NCI-H2196 (cell line): ENCODE data around the gene NIN.

ENCODE experiments used
- DNase-seq: peaks from one replicate; lab custom pipeline; 2025; ENCODE audit not compliant: unreplicated experiment; lab: John Stamatoyannopoulos, UW

Gene NIN

DNA sequence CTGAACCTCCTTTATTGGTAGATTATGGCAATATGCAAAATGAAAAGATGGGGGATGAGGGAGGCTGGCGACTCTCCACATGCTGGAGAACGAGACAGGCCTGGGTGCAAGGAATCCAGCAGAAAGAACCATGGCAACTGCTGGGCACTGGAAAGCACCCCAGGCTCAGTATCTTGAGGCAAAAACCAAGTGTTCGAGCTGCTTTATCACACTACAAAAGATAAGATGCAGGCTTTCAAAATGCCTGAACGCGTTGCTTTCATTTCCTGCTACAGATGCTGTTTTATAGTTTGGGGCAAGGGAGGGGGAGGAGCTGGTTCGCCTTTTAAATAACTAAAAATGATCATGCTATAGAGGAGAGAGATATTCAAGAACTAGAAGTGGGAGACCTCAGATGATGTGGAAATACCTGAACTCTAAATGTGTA lies 38.9 kb downstream of the NIN start:
- DNase-seq = no peak

- no peak for DNase-seq
Measured at GRCh38 chr14:50791201-50791600, 39.8 kb downstream of the NIN start.

DNA sequence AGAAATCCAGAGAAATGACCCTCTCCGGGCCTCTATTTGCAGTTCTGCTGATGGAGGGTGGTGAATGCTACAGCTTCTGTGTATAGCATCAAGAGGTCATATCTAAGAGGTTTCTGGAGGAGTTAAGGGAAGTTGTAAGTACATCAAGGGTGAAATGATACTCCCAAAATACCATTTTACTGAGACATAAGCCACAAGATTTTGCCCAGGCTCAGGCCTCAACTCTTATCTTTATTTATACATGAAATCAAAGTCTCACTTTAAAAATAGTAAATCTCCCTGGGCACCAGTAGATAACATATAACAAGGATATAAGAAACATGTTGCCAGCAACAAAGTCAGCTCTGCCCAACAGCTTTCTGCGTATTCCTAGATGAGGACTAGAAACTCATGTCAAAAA lies 40.4 kb downstream of the NIN start:
- no peak for DNase-seq

DNA sequence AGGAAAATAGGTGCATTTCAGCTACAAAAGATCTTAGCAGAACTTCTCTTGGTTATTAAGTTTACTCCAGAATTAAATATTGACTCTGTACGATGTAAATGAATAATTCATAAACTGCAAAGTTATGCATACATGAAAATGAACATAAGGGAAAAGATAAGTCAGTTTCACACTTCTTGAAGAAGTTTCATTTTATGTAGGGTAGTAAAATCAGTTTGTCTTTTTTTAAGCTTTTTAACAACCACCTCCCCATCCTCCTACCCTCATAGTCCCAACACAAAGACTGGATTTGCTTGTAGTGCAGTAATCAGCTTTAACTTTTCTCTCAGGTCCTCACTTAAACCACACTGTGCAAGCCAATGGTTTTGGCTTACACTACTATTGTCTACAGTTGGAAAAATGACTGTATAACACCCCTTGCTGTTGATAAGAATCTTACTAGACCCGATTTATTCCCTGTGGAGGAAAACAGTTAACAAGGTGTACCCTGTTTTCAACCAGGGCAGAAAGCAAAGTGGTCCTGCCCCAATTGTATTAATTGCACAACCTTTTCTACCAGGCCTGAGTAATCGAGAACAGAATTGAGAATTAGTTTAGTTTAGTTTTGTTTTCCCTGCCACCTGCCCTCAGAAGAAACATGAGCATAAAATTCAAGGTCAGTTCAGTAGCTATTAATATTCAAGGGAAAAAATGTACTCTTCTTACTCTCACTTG lies 44.1 kb downstream of the NIN start:
- no peak for DNase-seq

- DNase-seq = no peak
Measured at GRCh38 chr14:50785457-50786063, 45.4 kb downstream of the NIN start.

- DNase-seq = no peak
Measured at GRCh38 chr14:50784683-50785456, 46.1 kb downstream of the NIN start.

DNA sequence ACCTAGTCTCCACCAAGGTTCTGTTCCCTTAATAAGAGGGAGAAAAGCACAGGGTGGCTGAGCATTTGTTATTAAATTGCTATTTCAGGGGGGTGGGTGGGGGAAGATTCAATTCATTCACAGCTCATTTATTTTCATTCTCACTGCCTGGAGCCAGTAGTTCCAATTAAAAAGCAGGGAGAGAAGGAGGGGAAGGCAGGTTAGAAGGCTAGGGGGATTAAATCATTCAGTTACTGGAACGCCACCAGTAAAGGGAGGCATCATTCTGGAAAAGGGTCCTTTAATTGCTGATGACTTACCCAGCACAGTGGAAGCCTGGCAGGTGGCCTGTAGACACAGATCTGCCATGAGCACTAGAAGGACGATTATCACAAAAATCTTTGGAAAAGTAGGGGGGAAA lies 47.4 kb downstream of the NIN start:
- no peak for DNase-seq

DNA sequence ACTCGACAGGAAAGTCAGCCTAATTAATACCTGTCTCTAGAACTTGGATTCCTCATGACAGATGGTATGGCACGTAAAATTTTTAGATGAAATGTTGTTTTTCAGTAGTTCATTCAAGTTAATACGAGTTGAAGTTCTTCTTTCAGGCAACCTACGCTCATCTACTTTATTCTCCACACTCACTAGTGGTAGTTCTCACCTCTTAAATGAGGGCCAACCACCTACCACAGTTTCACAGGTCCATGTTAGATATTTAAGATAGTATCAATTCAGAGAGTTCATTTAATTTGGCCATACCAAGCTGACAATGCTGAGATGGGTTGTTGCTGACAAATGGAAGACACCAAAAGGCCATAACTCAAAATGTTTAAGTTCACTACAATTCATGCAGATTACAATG lies 50.6 kb downstream of the NIN start:
- DNase-seq = no peak

DNA sequence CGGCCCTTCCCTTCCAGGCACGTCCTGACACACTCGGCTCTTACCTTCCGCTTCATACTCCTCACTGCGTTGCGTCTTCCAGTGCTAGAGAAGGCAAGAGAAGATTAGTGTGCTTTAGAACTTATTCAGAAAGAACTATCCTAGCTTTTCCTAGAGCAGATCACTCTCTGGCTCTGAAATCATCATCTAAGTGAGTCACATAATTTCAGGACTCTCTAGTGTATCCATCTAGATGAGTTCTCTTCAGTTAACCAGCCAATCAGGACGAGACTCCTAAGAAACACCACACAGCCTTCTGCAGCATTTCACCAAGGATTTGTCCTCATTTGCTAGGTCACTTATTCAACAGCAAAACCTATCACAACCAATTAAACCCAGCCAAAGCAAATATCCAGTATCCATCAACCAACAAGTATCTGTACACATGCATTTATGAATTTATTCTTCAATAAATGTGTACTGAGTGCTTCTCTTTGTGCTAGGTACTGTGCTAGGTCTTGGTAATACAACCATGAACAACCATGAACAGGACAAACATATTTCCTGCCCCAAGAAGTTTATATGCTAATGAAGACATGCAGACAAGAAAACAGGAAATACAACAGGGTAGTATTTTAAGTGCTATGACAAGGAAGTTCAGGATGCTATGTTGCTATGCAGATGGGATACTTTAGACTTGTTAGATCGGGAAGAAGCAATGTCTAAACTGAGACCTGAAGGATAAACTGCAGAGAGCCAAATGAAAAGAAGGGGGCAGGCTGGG lies 52.1 kb downstream of the NIN start:
- DNase-seq = no peak

DNA sequence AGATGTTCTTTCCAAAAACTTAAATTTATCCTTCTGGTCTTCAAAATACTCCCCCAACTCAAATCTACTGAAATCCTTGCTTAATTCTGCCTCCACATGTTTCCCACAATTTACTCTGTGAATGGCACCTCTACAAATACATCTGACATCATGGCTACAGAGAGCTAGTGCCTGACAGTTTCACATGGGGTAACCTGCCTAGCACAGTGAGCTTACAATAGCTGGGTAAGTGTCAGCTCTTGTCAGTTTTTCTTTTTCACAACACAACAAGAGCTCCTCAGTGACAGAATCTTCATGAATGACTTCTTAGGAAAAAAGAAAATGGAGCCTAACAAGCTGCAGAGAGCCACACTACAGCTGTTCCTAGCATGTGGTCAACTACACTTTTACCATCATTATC lies 54.4 kb downstream of the NIN start:
- no peak for DNase-seq

- DNase-seq = no peak
Measured at GRCh38 chr14:50775357-50775756, 55.6 kb downstream of the NIN start.

- DNase-seq = no peak
Measured at GRCh38 chr14:50774542-50775267, 56.3 kb downstream of the NIN start.

GRCh38 chr14:50773632-50774541 lies 57.1 kb downstream of the NIN start:
- peak; percentile 55 for DNase-seq

DNA sequence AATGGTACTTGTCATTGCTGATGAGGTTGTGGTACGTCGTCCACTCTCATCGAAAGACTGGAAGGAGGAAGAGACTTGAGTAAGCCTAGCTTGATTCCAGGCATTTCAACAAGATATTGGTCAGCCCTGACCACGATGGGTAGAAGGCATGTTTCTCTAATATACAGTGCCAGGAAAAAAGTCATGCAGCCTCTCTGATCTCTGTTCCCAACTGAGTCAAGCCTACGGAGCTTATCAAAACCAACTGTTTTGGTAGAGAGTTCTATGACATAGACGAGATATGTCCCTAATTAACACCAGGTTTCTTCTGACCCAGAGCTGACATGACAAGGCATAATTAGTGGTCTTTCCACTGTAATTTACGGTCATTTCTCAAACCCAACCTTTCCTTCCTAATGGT lies 58.5 kb downstream of the NIN start:
- no peak for DNase-seq

DNA sequence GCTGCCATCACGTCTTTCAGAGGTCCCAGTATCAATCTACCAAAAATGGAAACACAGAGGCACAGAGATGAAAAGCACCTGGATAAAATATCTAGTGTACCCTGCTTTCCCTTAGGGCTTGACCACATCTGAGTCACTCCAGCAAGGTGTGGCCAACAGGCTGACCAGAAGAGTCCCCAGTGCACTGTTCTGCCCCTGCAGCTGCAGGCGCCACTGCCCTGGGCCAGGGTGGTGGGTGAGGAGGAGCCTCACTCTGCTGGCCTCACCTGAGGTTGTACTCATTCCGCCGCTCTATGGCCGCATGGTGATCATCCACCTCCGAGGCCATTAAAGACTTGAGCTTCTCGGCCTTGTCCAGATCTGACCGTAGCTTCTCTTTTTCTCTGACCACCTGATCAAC lies 60.4 kb downstream of the NIN start:
- DNase-seq = no peak

DNA sequence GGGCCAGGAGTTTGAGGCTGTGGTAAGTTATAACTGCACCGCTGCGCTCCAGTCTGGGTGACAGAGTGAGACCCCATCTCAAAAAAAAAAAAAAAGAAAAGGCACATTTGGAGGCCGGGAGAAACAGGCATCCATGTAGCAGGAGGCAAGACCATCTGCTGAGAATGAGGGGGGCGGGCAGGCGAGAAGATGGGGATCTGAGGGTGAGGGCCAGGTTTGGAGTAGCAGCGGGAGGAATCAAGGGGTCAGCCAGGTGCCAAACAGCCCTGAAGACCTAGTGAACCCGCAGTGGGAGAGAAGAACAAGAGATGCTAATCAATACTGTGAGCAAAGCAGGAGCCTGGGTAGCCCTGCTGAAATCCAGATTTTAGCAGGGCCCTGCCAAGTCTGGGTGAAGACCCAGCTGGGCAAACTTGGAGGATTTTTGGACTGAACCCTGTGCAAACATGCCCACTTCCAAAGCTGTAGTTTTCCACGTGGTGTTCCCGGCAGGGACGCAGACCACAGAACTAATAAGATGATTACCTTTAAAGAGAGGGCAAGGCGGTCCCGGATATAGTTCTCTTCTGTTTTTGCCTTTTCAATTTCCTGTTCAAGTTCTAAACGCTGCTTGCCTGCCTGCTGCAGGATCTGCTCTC lies 61.0 kb downstream of the NIN start:
- no peak for DNase-seq

DNA sequence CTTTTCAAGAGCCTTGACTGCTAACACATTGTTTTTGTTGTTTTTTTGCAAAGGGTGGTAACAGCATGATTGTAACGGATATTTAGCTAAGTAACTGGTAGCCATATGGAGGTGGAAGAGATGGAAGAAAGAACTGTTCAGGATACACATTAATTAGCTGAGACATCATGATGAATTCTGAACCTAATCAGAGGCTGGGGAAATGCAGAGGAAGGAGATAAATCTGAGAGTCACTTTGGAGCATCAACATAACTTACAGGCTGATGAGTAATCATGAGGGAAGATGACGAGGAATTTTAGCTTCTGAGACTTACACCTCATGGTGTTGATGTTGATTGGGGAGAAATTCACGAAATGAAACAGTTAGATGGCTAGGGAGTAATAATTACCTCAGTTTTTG lies 62.3 kb downstream of the NIN start:
- no peak for DNase-seq

DNA sequence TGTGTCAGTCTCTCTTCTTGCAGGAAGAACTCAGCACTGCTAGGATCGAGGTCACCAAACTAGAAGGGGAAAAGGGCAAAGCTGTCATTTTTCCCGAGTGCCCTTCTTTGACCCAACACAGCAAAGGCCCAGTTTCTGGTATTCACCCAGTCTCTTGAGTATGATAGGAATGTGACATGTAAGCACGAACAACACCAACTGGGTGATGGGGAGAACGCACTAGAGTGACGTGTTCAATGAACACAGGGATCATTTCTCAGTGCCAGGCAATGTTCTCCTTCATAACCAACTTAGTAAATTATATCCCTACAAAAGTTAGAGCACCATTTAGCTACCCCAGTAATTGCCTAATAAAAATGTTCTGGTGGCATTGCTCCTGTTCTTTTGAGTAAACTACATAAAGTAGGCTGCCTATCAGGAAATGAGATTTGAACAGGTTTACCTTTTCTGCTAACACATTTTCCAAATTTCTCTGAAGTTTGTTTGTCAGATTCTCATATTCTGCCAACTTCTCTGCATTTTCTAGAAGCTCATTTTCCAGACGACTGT lies 64.5 kb downstream of the NIN start:
- no peak for DNase-seq

DNA sequence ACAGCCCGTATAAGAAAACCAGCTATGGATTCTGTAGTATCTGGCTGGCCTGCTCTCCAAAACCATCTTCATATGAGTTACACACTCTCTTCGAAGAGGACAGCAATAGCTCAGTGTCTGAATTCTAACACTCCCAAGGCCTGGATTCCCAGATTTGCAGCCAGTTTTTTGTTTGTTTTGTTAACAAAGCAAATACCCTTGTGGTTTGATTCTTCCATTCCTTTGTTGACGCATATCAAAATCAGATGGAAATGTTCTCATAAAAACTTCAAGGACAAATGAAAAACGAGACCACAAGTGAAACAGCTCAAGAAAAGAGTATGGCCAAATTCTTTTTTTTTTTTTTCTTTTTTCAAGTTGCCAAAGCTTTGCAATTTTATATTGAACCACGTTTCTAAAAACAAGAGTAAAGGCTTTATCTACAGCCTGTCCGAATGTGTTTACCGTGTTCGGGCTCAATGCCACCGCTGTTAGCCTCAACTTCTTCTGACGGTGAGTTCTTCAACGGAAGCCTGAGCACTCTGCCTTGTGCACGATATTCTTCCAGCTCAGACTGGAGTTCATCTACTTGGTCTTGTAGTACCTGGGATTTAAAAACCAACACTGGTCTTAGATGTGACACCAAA lies 67.5 kb downstream of the NIN start:
- DNase-seq = peak; percentile 39
